K562 treated with DMSO at 1 percent for 4 hours (cell line): ENCODE measurements around the gene CLASP1. TPM values are rescaled to one million over a fixed set of nuclear protein-coding genes. Genes with fewer than 3 reads are reported as not detected.

ENCODE experiments used
- total RNA-seq: library from RNA; unstranded; fragments of 300-600 nt; gene quantifications from 2 replicates; pipeline ENCODE4 v1.2.3, GENCODE V29; 2022; ENCODE audit not compliant: insufficient read depth

Gene CLASP1
- 13.3 and 19.3 TPM in 2 replicates for total RNA-seq

GRCh38 chr2:121649149-121649595 is at the start of gene CLASP1:
TSS of gene CLASP1 (minus strand) at chr2:121649462. CDS start at chr2:121605895, 43,567 bp downstream.

Other genes with a start within 250 kb of the CLASP1 start
- gene RNU4ATAC, start 118.6 kb downstream of the CLASP1 start, total RNA-seq = not detected in 2 replicates
- 15.9 and 20.0 TPM in 2 replicates for gene NIFK, start 87.4 kb upstream of the CLASP1 start, total RNA-seq
- gene TSN, start 106.2 kb upstream of the CLASP1 start, total RNA-seq = 29.0 and 29.3 TPM in 2 replicates